Suprapubic skin (tissue), 4 donors: ENCODE data around the gene NOP56. TPM values are rescaled to one million over a fixed set of nuclear protein-coding genes. Genes with fewer than 3 reads are reported as not detected.

Source experiments
- DNase-seq, 2 donors: peaks; one replicate each; pipeline ENCODE4 v3.0.0-alpha.2; 2019; ENCODE audit warnings: low spot score in 2 of 2
- H3K27ac ChIP-seq: fragments of 200-600 bp; sonication (generic); one replicate; pipeline ENCODE4 v1.5.1; 2019
- H3K27me3 ChIP-seq: fragments of 200-600 bp; sonication (generic); one replicate; pipeline ENCODE4 v1.5.1; 2019
- H3K36me3 ChIP-seq: fragments of 200-600 bp; sonication (generic); one replicate; pipeline ENCODE4 v1.5.1; 2019
- H3K4me1 ChIP-seq: fragments of 200-600 bp; sonication (generic); one replicate; pipeline ENCODE4 v1.5.1; 2019
- H3K4me3 ChIP-seq: fragments of 200-600 bp; sonication (generic); one replicate; pipeline ENCODE4 v1.5.1; 2019; ENCODE audit warnings: mild to moderate bottlenecking
- H3K9me3 ChIP-seq: fragments of 200-600 bp; sonication (generic); one replicate; pipeline ENCODE4 v1.5.1; 2019
- EP300 ChIP-seq: sonication (generic); formaldehyde crosslinking; IDR thresholded peaks from one replicate; pipeline ENCODE4 v1.6.1; 2017; ENCODE audit warnings: antibody characterized with exemption
- POLR2A ChIP-seq, 2 donors: fragments of 450-650 bp; IDR thresholded peaks; one replicate each; pipeline ENCODE4 v1.6.1; 2017; ENCODE audit warnings: antibody characterized with exemption in 2 of 2, mild to moderate bottlenecking in 2 of 2, moderate library complexity in 2 of 2
- POLR2AphosphoS5 ChIP-seq, 3 donors: sonication (generic); formaldehyde crosslinking; IDR thresholded peaks; one replicate each; pipeline ENCODE4 v1.6.1; 2017; ENCODE audit warnings: antibody characterized with exemption in 3 of 3
- WGBS: methylation state at CpG from one replicate; pipeline ENCODE4 v1.1.5; 2018; 5-methylcytosine and 5-hydroxymethylcytosine counted together
- total RNA-seq, 4 donors: library from RNA; depleted of rRNA; stranded (reverse); fragments of >200 nt; gene quantifications; one replicate each; pipeline ENCODE4 v1.1.0, GENCODE V29; 2016
- TF ChIP-seq, protein P1 (sequence below), 2 donors: fragments of 200-600 bp in 1 of 2; fragments of 450-650 bp in 1 of 2; sonication (generic) in 1 of 2; IDR thresholded peaks; one replicate each; pipeline ENCODE4 v1.5.1; 2016 to 2019; ENCODE audit warnings: antibody characterized with exemption in 2 of 2, mild to moderate bottlenecking in 1 of 2, moderate library complexity in 1 of 2

Gene NOP56
- total RNA-seq, 4 donors from 2014 or later = 81.2 to 140 (median 109) TPM

DNA sequence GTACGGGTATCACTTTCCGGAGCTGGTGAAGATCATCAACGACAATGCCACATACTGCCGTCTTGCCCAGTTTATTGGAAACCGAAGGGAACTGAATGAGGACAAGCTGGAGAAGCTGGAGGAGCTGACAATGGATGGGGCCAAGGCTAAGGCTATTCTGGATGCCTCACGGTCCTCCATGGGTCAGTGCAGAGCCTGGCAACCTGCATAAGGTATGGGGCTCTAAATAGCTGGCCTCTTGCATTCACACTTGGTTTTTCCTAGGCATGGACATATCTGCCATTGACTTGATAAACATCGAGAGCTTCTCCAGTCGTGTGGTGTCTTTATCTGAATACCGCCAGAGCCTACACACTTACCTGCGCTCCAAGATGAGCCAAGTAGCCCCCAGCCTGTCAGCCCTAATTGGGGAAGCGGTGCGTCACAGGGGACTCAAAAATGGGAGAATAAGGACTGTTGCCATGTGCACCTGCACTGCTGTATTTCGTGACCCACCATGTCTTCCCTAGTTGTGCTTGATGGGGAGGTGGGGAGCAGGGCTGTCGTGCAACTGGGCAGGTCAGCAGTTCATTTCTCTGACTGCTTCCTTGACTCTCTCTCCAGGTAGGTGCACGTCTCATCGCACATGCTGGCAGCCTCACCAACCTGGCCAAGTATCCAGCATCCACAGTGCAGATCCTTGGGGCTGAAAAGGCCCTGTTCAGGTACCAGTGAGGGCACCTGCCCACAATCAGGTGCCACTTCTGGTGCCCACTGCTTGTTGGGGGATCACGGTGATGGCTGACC lies 3.1 kb downstream of the NOP56 start:
- peaks cover 64% of the 10 kb centered on the region for H3K36me3 ChIP-seq
- no peak overlapping the region for H3K27ac ChIP-seq
- TF ChIP-seq, protein P1, sequence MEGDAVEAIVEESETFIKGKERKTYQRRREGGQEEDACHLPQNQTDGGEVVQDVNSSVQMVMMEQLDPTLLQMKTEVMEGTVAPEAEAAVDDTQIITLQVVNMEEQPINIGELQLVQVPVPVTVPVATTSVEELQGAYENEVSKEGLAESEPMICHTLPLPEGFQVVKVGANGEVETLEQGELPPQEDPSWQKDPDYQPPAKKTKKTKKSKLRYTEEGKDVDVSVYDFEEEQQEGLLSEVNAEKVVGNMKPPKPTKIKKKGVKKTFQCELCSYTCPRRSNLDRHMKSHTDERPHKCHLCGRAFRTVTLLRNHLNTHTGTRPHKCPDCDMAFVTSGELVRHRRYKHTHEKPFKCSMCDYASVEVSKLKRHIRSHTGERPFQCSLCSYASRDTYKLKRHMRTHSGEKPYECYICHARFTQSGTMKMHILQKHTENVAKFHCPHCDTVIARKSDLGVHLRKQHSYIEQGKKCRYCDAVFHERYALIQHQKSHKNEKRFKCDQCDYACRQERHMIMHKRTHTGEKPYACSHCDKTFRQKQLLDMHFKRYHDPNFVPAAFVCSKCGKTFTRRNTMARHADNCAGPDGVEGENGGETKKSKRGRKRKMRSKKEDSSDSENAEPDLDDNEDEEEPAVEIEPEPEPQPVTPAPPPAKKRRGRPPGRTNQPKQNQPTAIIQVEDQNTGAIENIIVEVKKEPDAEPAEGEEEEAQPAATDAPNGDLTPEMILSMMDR (IDR thresholded peaks at IDR 0.05) = no peak
- TF ChIP-seq EP300 (no peak), POLR2A (IDR thresholded peaks at IDR 0.05) (no peak), POLR2AphosphoS5 (IDR thresholded peaks at IDR 0.05) (no peak)
- H3K4me1 ChIP-seq = peaks cover 29% of the 10 kb centered on the region
- H3K4me3 ChIP-seq = no peak overlapping the region
- 97% methylated on average over 15 of the region's 17 CpGs for WGBS
- no peak for DNase-seq
- no peaks in the 10 kb centered on the region for H3K9me3 ChIP-seq
- H3K27me3 ChIP-seq = no peaks in the 10 kb centered on the region

DNA sequence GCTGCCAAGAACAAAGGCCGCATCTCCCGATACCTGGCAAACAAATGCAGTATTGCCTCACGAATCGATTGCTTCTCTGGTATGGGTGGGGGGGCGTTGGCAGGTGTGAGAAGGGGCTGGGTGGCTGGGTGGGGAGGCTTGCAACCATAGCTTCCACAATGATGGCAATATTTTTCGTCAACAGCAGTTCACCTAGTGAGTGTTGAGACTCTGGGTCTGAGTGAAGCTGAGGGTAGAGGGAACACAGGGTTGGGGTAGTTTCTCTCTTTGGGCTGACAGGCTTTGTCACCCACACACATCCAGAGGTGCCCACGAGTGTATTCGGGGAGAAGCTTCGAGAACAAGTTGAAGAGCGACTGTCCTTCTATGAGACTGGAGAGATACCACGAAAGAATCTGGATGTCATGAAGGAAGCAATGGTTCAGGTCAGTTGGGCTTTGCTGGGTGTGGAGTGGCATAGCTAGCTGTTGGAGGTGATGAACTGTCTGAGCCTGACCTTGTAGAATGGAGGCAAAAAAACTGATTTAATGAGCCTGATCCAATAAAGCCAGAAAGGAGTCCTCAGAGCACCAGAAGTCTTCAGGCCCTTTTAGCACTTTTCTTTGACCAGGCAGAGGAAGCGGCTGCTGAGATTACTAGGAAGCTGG lies 4.2 kb downstream of the NOP56 start:
- WGBS = 89% methylated on average over 12 of the region's 12 CpGs
- Histone ChIP-seq H3K27ac (no peak overlapping the region), H3K27me3 (no peaks in the 10 kb centered on the region), H3K4me3 (no peak overlapping the region), H3K9me3 (no peaks in the 10 kb centered on the region), H3K4me1 (peaks cover 21% of the 10 kb centered on the region), H3K36me3 (peaks cover 75% of the 10 kb centered on the region)
- DNase-seq = no peak
- no peak for TF ChIP-seq POLR2A (IDR thresholded peaks at IDR 0.05)
- TF ChIP-seq, protein P1 (IDR thresholded peaks at IDR 0.05) = no peak
- no peak for TF ChIP-seq EP300
- no peak for TF ChIP-seq POLR2AphosphoS5 (IDR thresholded peaks at IDR 0.05)

DNA sequence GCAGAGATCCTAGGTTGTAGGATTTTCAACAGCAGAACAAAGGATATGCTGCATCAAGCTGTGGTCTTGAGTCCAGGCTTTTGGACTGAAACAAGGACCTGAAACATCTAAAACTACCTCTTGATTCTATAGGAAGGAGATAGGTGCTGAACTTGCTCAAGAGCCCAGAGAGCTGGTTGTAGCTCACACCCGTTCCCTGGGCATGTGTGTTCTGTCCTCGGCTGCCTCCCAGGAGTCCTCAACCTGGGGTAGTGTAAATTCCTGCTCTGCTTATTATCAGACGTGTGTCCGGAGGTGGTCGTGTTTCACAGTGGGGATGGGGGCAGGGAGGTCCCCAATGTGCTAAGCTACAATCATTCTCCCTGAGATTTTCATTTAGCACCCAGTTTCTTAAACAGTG lies 4.8 kb downstream of the NOP56 start:
- Histone ChIP-seq H3K4me3 (no peak overlapping the region), H3K27me3 (no peaks in the 10 kb centered on the region), H3K9me3 (no peaks in the 10 kb centered on the region), H3K36me3 (peaks cover 82% of the 10 kb centered on the region), H3K27ac (no peak overlapping the region), H3K4me1 (peaks cover 20% of the 10 kb centered on the region)
- 87% methylated on average over 5 of the region's 5 CpGs for WGBS
- no peak for TF ChIP-seq EP300
- no peak for TF ChIP-seq POLR2A (IDR thresholded peaks at IDR 0.05)
- TF ChIP-seq POLR2AphosphoS5 (IDR thresholded peaks at IDR 0.05) = no peak
- TF ChIP-seq, protein P1 (IDR thresholded peaks at IDR 0.05) = no peak
- no peak for DNase-seq

DNA sequence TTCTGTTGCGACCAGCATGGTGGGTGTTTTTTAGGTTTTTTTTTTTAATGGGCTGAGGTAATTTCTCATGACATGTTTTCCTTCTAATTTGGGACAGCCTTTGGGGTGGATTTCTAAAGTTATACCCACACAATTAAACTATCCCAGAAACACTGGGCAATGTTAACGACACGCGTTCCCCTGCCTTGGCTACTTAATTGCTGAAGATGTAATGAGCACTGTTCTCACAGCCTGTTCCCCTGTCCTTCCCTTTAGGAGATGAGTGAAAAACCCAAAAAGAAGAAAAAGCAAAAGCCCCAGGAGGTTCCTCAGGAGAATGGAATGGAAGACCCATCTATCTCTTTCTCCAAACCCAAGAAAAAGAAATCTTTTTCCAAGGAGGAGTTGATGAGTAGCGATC lies 5.2 kb downstream of the NOP56 start:
- Histone ChIP-seq H3K9me3 (no peaks in the 10 kb centered on the region), H3K27me3 (no peaks in the 10 kb centered on the region), H3K4me3 (no peak overlapping the region), H3K27ac (no peak overlapping the region), H3K36me3 (peaks cover 86% of the 10 kb centered on the region), H3K4me1 (peaks cover 20% of the 10 kb centered on the region)
- DNase-seq = no peak
- WGBS = 89% methylated on average over 5 of the region's 5 CpGs
- TF ChIP-seq POLR2A (IDR thresholded peaks at IDR 0.05) (no peak), EP300 (no peak), POLR2AphosphoS5 (IDR thresholded peaks at IDR 0.05) (no peak)
- TF ChIP-seq, protein P1 (IDR thresholded peaks at IDR 0.05) = no peak
